K562 (cell line): Measurements from ENCODE around the gene GABRR2.

Experiments used
- ETV6 ChIP-seq, 3 experiments: fragments of 150-350 bp in 1 of 3; sonication (generic) in 1 of 3; formaldehyde crosslinking in 1 of 3; IDR thresholded peaks; 2 replicates each; pipeline versions ENCODE4 v1.6.1 to v1.8.0; 2014 to 2022; ENCODE audit warnings: borderline replicate concordance in 2 of 3, low read depth in 2 of 3, antibody characterized with exemption in 1 of 3, low read length in 1 of 3, mild to moderate bottlenecking in 1 of 3, missing genetic modification reagents in 1 of 3
- EZH2 ChIP-seq: IDR thresholded peaks from 2 replicates; pipeline ENCODE4 v1.6.1; 2012; ENCODE audit warnings: low read depth, mild to moderate bottlenecking, inconsistent platforms, low read length, borderline replicate concordance
- FOXK1 ChIP-seq: sonication (generic); formaldehyde crosslinking; IDR thresholded peaks from 2 replicates; pipeline ENCODE4 v1.8.0; 2022; ENCODE audit warnings: missing genetic modification reagents, mild to moderate bottlenecking, borderline replicate concordance
- JUN ChIP-seq, 2 experiments: sonication (generic) in 1 of 2; formaldehyde crosslinking in 1 of 2; IDR thresholded peaks; 2 replicates each; pipeline versions ENCODE4 v1.6.1 to v1.8.0; 2012 to 2022; ENCODE audit warnings: borderline replicate concordance in 2 of 2, mild to moderate bottlenecking in 2 of 2, improper control_type of control experiment in 1 of 2, low read depth in 1 of 2, low read length in 1 of 2, missing genetic modification reagents in 1 of 2
- RBM25 ChIP-seq: fragments of 200-400 bp; formaldehyde crosslinking; IDR thresholded peaks from 2 replicates; pipeline ENCODE4 v1.6.1; 2018; ENCODE audit warnings: low read length, low read depth, moderate library complexity; ENCODE audit not compliant: severe bottlenecking
- ZNF24 ChIP-seq: fragments of 450-650 bp; IDR thresholded peaks from 2 replicates; pipeline ENCODE4 v1.6.1; 2016
- ZNF639 ChIP-seq, 2 experiments: fragments of 200-800 bp in 1 of 2; sonication (Bioruptor generic) in 1 of 2; sonication (generic) in 1 of 2; formaldehyde crosslinking in 1 of 2; IDR thresholded peaks in 1 of 2; conservative IDR thresholded peaks in 1 of 2; 2 replicates each; pipeline versions ENCODE4 v1.5.0 to v1.6.1; 2016 to 2020; ENCODE audit warnings: missing compliant biosample characterization in 1 of 2, missing genetic modification characterization in 1 of 2, missing genetic modification reagents in 1 of 2
- ZNF77 ChIP-seq: fragments of 250-450 bp; sonication (Bioruptor Pico); IDR thresholded peaks from 2 replicates; pipeline ENCODE4 v1.5.0; 2020
- TF ChIP-seq, protein P1 (sequence below), 3 experiments: IDR thresholded peaks in 2 of 3; conservative IDR thresholded peaks in 1 of 3; 2 replicates each; pipeline ENCODE4 v1.5.1; 2011 to 2012; ENCODE audit warnings: low read length in 3 of 3, mild to moderate bottlenecking in 3 of 3, control low read depth in 2 of 3, improper control_type of control experiment in 1 of 3, inconsistent platforms in 1 of 3, low read depth in 1 of 3, mixed read lengths in 1 of 3, moderate library complexity in 1 of 3; ENCODE audit not compliant: insufficient read depth in 2 of 3
- TF ChIP-seq, protein P2 (sequence below): sonication (generic); formaldehyde crosslinking; IDR thresholded peaks from 2 replicates; pipeline ENCODE4 v1.8.1; 2023; ENCODE audit warnings: mild to moderate bottlenecking, missing genetic modification reagents, moderate library complexity

DNA sequence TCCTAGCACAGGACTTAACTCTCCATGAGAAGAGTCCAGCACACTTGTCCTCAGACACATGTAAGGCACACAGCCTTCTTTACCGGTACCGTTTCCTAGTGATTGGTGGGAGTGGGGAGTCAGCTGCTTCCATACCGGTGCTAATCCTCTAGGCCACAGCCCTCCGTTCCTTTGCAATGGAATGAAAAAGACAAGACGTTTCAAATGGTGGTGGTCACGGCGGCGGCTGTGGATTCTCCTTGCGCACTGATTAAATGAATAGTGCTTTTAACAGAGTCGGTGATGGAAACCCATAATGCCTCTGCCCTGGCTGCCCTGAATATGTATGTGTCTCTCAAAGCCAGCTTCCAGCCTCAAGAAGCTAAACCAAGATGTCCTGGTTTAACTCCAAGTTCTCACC is 63.1 kb downstream of the GABRR2 start:
- TF ChIP-seq ZNF77 (no peak), ZNF639 (CRISPR knock-in tag; conservative IDR thresholded peaks at IDR 0.05 in 1 of 2, IDR thresholded peaks at IDR 0.05 in 1 of 2) (no peak), ZNF24 (no peak), RBM25 (no peak), ETV6 (IDR thresholded peaks at IDR 0.05; ENCODE audit: borderline replicate concordance in 1 of 2, low read depth in 2 of 2, low read length in 1 of 2) (no peak), ETV6 (CRISPR knock-in tag; IDR thresholded peaks at IDR 0.05; ENCODE audit: borderline replicate concordance) (no peak), FOXK1 (no peak), EZH2 (no peak), JUN (IDR thresholded peaks at IDR 0.05; ENCODE audit: borderline replicate concordance, low read depth, low read length) (no peak), JUN (CRISPR knock-in tag; IDR thresholded peaks at IDR 0.05; ENCODE audit: borderline replicate concordance) (no peak)
- TF ChIP-seq, protein P1, sequence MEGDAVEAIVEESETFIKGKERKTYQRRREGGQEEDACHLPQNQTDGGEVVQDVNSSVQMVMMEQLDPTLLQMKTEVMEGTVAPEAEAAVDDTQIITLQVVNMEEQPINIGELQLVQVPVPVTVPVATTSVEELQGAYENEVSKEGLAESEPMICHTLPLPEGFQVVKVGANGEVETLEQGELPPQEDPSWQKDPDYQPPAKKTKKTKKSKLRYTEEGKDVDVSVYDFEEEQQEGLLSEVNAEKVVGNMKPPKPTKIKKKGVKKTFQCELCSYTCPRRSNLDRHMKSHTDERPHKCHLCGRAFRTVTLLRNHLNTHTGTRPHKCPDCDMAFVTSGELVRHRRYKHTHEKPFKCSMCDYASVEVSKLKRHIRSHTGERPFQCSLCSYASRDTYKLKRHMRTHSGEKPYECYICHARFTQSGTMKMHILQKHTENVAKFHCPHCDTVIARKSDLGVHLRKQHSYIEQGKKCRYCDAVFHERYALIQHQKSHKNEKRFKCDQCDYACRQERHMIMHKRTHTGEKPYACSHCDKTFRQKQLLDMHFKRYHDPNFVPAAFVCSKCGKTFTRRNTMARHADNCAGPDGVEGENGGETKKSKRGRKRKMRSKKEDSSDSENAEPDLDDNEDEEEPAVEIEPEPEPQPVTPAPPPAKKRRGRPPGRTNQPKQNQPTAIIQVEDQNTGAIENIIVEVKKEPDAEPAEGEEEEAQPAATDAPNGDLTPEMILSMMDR (IDR thresholded peaks at IDR 0.05 in 2 of 3, conservative IDR thresholded peaks at IDR 0.05 in 1 of 3; ENCODE audit: insufficient read depth in 2 of 3, low read depth in 1 of 3, low read length in 3 of 3) = no peak
- TF ChIP-seq, protein P2, sequence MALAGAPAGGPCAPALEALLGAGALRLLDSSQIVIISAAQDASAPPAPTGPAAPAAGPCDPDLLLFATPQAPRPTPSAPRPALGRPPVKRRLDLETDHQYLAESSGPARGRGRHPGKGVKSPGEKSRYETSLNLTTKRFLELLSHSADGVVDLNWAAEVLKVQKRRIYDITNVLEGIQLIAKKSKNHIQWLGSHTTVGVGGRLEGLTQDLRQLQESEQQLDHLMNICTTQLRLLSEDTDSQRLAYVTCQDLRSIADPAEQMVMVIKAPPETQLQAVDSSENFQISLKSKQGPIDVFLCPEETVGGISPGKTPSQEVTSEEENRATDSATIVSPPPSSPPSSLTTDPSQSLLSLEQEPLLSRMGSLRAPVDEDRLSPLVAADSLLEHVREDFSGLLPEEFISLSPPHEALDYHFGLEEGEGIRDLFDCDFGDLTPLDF (CRISPR knock-in tag) = no peak
